GM19397 (cell line): ENCODE data around the gene HECTD4.
"Not testable (repeated sequence)": the region's sequence is repeated elsewhere in the genome, so short reads cannot be mapped to it uniquely, and the experiment has no call there.

Experiments used
- ATAC-seq: cut with Tn5 transposase; IDR thresholded peaks from one replicate; pipeline ENCODE4 v1.9.1; 2021; ENCODE audit warnings: mild to moderate bottlenecking, moderate library complexity; ENCODE audit not compliant: unreplicated experiment

The HECTD4 gene

DNA sequence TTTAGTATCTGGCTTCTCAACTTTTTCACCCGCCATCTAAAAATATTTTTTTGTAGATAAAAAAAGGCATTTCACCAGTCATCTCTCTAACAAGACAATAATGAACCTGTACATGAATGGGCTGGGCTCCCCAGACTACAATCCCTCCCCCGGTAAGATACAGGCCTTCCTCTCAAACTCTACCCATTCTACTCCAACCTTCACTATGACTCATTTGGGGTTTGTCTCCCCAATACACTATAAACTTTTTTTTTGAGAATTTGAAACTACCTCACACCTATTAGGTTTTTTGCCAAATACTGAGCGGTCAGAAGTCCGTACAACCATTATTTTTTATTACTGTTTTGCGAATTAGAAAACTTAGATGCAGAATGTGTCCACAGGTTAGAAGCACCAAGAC is 26.4 kb upstream of the HECTD4 start:
- ATAC-seq: no peak

DNA sequence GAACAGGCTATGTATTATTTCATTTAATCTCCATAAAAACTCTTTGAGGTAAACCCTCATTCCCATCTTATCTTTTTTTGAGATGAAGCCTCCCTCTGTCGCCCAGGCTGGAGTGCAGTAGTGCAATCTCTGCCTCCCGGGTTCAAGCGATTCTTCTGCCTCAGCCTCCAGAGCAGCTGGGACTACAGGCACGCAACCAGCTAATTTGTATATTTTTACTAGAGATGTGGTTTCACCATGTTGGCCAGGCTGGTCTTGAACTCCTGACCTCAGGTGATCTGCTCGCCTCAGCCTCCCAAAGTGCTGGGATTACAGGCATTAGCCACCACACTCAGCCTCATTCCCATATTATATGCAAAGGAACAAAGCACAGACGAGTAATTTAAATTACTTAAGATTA is 25.5 kb upstream of the HECTD4 start:
- not testable (repeated sequence) for ATAC-seq

DNA sequence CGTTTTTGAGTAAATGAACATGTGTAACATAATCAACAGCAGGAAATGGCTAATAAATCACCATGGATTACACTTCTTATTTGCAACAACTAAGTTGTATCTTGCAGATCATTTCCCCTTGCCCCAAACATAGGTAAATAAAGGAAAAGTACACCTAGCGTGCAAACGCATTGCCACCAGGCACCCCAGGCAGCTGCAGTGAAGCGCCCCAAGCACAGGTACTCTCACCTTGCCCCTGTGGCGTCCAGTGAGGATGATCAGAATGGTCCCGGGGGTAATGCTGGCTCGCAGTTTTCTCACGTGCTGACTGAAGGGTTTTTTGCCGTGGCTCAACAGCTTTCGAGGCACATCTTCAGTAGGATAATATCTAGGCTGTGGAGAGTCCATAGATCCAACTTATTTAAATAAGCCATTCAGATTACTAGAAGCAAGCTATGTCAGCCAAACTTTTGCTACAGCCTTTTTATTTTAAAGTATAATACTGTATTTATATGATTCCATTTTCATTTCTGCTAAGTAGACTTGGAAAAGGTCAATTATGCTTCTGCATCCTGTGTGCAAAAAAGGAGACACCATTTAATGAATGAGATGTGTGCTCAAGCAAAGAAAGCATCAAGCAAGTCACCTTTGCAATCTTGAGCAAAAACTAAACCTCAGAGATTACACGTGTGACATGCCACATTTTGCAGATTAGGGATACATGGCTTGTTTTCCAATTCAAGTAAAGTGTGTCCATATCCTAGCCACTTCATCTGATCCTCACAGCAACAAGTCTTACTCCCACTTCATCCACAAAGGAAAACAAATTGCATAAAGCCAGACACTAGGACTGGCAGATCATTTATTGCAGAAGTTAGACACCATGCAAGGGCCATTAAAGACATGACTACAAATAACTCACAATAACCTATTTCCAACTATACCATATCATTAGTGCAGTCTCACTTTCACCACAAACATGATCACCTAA is 24.6 kb upstream of the HECTD4 start:
- ATAC-seq: no peak

DNA sequence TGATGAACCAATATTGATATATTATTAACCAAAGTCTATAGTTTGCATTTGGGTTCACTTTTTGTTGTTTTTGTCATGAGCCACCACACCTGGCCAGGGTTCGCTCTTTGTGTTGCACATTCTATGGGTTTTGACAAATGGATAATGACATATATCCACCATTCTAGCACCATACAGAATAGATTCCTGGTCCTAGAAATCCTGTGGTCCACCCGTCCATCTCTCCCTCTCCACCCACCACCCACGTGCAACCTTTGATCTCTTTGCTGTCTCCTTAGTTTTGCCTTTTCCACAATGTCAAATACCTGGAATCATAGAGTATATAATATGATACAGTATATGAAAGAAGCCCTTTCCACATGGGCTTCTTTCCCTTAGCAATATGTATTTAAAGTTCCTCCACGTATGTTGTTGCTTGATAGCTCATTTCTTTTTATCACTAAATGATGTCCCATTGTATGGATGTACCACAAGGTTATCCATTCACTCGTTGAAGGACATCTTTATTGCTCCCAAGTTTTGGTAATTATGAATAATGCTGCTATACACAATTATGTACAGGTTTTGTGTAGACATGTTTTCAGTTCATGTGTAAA is 19.8 kb upstream of the HECTD4 start:
- no peak for ATAC-seq

- no peak for ATAC-seq
Observed at GRCh38 chr12:112401054-112401453, 18.8 kb upstream of the HECTD4 start.

DNA sequence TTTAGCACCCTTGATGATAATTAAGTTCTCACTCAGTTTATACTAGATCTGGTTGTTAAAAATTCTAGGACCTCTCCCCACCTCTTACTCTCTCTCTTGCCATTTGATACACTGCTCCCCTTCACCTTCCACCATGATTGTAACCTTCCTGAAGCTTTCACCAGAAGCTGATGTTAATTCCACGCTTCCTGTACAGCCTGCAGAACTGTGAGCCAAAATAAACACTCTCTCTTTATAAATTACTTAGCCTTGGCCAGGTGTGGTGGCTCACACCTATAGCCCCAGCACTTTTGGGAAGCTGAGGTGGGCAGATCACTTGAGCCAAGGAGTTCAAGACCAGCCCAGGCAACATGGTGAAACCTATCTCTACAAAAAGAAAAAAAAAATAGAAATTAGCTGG is 11.1 kb upstream of the HECTD4 start:
- no peak for ATAC-seq

- ATAC-seq: not testable (repeated sequence)
Observed at GRCh38 chr12:112389922-112390654, 7.9 kb upstream of the HECTD4 start.

- no peak for ATAC-seq
Observed at GRCh38 chr12:112389228-112389627, 7.0 kb upstream of the HECTD4 start.

DNA sequence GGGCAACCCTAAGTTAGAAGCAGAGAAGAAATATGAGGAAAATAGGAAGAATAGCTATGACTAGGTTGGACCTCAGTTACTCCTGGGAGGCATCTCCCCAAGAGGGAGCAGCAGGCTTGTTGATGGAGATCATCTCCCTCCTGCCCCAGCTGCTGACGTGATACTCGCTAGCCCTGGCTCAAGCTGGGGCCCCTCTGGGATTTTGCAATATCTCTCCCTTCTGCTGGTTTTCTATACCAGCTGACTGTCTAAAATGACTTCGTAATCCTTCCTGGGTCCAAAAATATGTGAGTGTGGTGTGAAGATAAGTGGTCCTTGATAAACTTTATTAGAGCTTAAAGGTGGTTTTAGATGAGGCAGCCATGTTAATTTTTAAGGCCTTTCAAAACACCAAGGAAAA is 4.5 kb upstream of the HECTD4 start:
- no peak for ATAC-seq

DNA sequence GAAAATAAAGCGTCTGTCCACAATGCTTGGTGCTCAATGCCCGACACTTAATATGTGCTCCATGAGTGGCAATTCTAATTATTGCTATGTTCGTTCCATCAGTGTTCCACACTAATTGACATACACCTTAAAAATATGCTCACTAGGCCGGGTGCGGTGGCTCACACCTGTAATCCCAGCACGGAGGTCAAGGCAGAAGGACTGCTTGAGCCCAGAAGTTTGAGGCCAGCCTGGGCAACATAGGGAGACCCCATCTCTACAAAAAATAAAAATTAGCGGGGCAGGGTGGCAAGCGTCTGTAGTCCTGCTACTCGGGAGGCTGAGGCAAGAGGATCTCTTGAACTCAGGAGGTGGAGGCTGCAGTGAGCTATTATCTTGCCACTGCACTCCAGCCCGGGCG is 635 bp upstream of the HECTD4 start:
- ATAC-seq: no peak

DNA sequence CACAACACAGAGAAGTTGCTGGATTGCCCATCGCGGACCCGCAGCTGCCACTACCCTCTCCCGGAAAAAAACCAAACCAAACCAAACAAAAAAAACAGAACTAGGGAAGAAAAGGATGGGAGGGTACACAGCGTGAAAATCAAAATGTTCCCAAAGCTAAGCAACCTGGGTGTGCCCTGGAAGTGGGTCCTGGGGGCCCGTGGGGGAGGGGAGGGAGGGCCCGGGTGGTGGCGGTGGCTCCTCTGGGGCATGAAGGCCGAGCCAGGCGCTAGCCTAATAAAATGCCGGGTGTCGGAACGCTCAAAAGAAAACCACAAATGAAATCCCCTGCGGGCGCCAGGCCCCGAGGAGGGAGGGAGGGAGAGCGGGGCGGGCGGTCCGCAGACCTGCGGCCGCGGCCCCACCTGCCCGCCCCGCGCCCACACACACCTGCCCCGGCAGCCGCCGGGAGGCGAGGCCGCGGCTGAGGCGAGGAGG is 787 bp downstream of the HECTD4 start:
- peak; percentile 45 for ATAC-seq

- ATAC-seq: no peak
Observed at GRCh38 chr12:112380663-112381405, 1.4 kb downstream of the HECTD4 start.

- no peak for ATAC-seq
Observed at GRCh38 chr12:112375105-112375504, 7.1 kb downstream of the HECTD4 start.

GRCh38 chr12:112374166-112374740 is 8.0 kb downstream of the HECTD4 start:
- ATAC-seq: no peak

- ATAC-seq: no peak
Observed at GRCh38 chr12:112370868-112371510, 11.2 kb downstream of the HECTD4 start.

GRCh38 chr12:112370199-112370598 is 12.0 kb downstream of the HECTD4 start:
- no peak for ATAC-seq

GRCh38 chr12:112368856-112369255 is 13.4 kb downstream of the HECTD4 start:
- ATAC-seq: no peak

GRCh38 chr12:112367965-112368364 is 14.3 kb downstream of the HECTD4 start:
- ATAC-seq: no peak

GRCh38 chr12:112362310-112362709 is 19.9 kb downstream of the HECTD4 start:
- no peak for ATAC-seq

DNA sequence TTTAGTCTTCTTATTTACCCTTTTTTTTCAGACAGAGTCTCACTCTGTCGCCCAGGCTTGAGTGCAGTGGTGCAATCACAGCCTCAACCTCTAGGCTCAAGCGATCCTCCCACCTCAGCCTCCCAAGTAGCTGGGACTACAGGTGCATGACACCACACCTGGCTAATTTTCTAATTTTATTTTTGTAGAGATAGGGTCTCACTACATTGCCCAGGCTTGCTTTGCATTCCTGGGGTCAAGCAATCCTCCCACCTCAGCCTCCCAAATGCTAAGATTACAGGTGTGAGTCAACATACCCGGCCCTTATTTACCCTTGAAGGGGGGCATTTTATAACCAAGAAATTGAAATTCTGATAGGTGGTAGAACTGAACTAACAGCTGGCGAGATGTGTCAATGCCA is 21.0 kb downstream of the HECTD4 start:
- ATAC-seq: no peak
